Activated naive CD4-positive, alpha-beta T cell treated with anti-CD3 and anti-CD28 coated beads, Interleukin-2, amount 50 U/mL, for 24 hours (primary cell): ENCODE data around the gene NF1.
"Not testable (repeated sequence)": the region's sequence is repeated elsewhere in the genome, so short reads cannot be mapped to it uniquely, and the experiment has no call there.

Source experiments
- H3K27ac Mint-ChIP-seq: one replicate; pipeline ENCODE4 v1.8.0; 2021; ENCODE audit warnings: mild to moderate bottlenecking, mixed read lengths
- H3K27me3 Mint-ChIP-seq: one replicate; pipeline ENCODE4 v1.8.0; 2021; ENCODE audit warnings: mixed read lengths
- H3K36me3 Mint-ChIP-seq: one replicate; pipeline ENCODE4 v1.8.0; 2021; ENCODE audit warnings: mixed read lengths
- H3K4me1 Mint-ChIP-seq: one replicate; pipeline ENCODE4 v1.8.0; 2021; ENCODE audit warnings: mixed read lengths
- H3K4me3 Mint-ChIP-seq: one replicate; pipeline ENCODE4 v1.8.0; 2021; ENCODE audit warnings: mild to moderate bottlenecking, mixed read lengths
- H3K9me3 Mint-ChIP-seq: one replicate; pipeline ENCODE4 v1.8.0; 2021; ENCODE audit warnings: mixed read lengths

The NF1 gene

DNA sequence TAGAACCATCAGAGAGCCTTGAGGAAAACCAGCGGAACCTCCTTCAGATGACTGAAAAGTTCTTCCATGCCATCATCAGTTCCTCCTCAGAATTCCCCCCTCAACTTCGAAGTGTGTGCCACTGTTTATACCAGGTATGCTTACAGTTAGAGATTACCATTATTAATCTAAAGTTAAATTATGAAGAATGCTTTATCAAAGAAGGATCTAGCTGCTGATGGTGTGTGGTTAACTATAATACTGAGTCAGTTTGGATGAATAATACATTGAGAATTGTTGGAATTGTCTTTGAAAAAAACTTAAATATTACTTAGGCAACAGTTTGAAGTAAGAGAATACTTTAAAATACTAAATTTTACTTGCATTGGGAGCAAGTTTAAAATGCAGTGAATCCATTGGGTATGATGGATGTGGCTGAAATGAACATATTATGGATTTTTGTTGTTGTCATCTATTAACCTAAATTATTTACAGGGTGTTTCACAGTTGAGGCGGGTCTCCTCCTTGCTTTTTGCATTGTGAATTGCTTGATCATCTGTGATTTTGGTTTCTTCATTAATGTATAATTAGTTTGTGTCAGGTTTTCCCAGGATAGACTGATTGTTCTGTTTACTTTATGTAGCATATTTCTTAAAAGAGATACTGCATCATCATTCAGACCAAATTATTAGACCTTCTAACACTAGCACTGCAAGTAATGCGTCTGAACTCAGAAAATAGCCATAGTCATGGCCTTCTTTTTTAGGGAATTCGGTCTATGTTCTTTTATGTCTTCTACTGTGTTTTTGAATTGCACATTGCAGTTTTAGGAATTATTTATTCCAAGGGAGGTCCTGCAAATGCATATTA, 154.4 kb downstream of the NF1 start:
- Mint-ChIP-seq H3K4me1 (peaks cover 4% of the 10 kb centered on the region), H3K9me3 (no peaks in the 10 kb centered on the region), H3K36me3 (peaks cover 10% of the 10 kb centered on the region), H3K27me3 (no peaks in the 10 kb centered on the region), H3K4me3 (no peak overlapping the region), H3K27ac (no peak overlapping the region)

- H3K36me3 Mint-ChIP-seq, result peaks cover 9% of the 10 kb centered on the region
- no peak overlapping the region for H3K27ac Mint-ChIP-seq
- H3K4me3 Mint-ChIP-seq, result no peak overlapping the region
- no peaks in the 10 kb centered on the region for H3K9me3 Mint-ChIP-seq
- peaks cover 4% of the 10 kb centered on the region for H3K4me1 Mint-ChIP-seq
- H3K27me3 Mint-ChIP-seq, result no peaks in the 10 kb centered on the region
These were observed 155.0 kb downstream of the NF1 start for GRCh38 chr17:31249835-31250141.

- no peaks in the 10 kb centered on the region for H3K27me3 Mint-ChIP-seq
- peaks cover 9% of the 10 kb centered on the region for H3K36me3 Mint-ChIP-seq
- H3K4me3 Mint-ChIP-seq, result no peak overlapping the region
- H3K27ac Mint-ChIP-seq, result peak overlapping the region; percentile 1
- H3K9me3 Mint-ChIP-seq, result no peaks in the 10 kb centered on the region
- peaks cover 4% of the 10 kb centered on the region for H3K4me1 Mint-ChIP-seq
These were observed 155.5 kb downstream of the NF1 start for GRCh38 chr17:31250229-31250628.

GRCh38 chr17:31251105-31251969, 156.6 kb downstream of the NF1 start:
- Mint-ChIP-seq H3K4me3 (no peak overlapping the region), H3K27ac (no peak overlapping the region), H3K27me3 (no peaks in the 10 kb centered on the region), H3K9me3 (no peaks in the 10 kb centered on the region), H3K36me3 (peaks cover 9% of the 10 kb centered on the region), H3K4me1 (peaks cover 4% of the 10 kb centered on the region)

DNA sequence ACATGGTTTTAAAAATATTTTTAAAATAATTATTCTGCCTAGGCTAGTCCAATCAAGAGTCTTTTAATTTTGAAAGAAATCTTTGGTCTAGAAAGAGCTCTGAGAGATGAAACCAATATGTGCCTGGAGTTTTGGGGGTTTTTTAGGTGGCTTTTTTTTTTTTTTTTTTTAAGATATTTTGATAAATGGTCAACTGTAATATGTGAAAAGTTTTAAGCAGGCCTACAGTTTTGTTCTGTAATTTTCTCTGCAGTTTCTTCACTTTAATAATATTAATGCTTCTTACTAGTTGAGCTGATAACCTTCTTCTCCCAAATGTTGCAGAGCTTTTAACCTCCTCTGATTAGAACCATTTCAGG, 157.2 kb downstream of the NF1 start:
- Mint-ChIP-seq H3K36me3 (peaks cover 9% of the 10 kb centered on the region), H3K27me3 (no peaks in the 10 kb centered on the region), H3K4me3 (no peak overlapping the region), H3K9me3 (no peaks in the 10 kb centered on the region), H3K27ac (no peak overlapping the region), H3K4me1 (peaks cover 4% of the 10 kb centered on the region)

DNA sequence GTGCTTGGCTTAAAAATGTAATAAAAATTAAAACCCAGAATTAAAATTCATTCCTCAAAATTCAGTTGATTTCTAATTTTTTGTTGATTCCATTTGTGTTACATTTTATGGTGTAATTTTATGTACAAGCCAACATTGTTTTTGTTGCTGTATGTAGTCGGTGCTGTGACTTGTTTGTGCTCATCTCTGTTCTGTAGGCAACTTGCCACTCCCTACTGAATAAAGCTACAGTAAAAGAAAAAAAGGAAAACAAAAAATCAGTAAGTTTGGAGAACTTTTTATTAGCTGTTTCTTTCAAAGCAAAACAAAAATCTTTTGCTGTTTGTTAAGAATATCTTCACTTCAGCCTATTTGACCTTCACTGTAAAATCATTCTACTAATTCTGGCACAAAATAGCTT, 158.0 kb downstream of the NF1 start:
- H3K27ac Mint-ChIP-seq, result no peak overlapping the region
- no peaks in the 10 kb centered on the region for H3K27me3 Mint-ChIP-seq
- no peak overlapping the region for H3K4me3 Mint-ChIP-seq
- H3K36me3 Mint-ChIP-seq, result peaks cover 9% of the 10 kb centered on the region
- no peaks in the 10 kb centered on the region for H3K9me3 Mint-ChIP-seq
- H3K4me1 Mint-ChIP-seq, result peaks cover 4% of the 10 kb centered on the region

- Mint-ChIP-seq H3K4me3 (no peak overlapping the region), H3K27me3 (no peaks in the 10 kb centered on the region), H3K4me1 (peaks cover 4% of the 10 kb centered on the region), H3K27ac (no peak overlapping the region), H3K36me3 (peaks cover 3% of the 10 kb centered on the region), H3K9me3 (no peaks in the 10 kb centered on the region)
These were observed 159.9 kb downstream of the NF1 start for GRCh38 chr17:31254654-31255053.

DNA sequence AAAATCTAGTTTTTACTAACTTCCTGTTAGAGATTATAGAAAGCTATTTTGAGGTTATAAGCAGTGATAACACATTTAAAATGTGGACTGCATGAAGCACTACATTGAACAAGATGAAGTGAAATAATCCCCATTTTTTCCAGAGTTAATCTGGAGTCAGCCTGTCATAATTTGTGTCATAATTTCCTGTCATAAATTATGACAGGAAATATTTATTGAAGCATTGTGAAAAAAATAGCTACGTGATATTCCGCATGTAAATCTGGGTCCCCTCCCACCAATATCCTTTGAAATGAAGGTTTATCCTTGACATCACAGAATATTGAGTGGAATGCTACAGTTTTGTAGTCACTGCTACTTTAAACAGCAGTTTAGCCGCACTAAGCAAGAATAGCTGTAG, 162.2 kb downstream of the NF1 start:
- Mint-ChIP-seq H3K4me3 (no peak overlapping the region), H3K27ac (no peak overlapping the region), H3K9me3 (no peaks in the 10 kb centered on the region), H3K4me1 (no peaks in the 10 kb centered on the region), H3K36me3 (peaks cover 6% of the 10 kb centered on the region), H3K27me3 (no peaks in the 10 kb centered on the region)

GRCh38 chr17:31260151-31260550, 165.4 kb downstream of the NF1 start:
- H3K27ac Mint-ChIP-seq, result no peak overlapping the region
- no peaks in the 10 kb centered on the region for H3K4me1 Mint-ChIP-seq
- no peaks in the 10 kb centered on the region for H3K9me3 Mint-ChIP-seq
- no peaks in the 10 kb centered on the region for H3K27me3 Mint-ChIP-seq
- H3K4me3 Mint-ChIP-seq, result no peak overlapping the region
- H3K36me3 Mint-ChIP-seq, result peaks cover 6% of the 10 kb centered on the region

- Mint-ChIP-seq H3K4me3 (no peak overlapping the region), H3K36me3 (peaks cover 6% of the 10 kb centered on the region), H3K9me3 (no peaks in the 10 kb centered on the region), H3K27ac (no peak overlapping the region), H3K4me1 (no peaks in the 10 kb centered on the region), H3K27me3 (no peaks in the 10 kb centered on the region)
These were observed 166.8 kb downstream of the NF1 start for GRCh38 chr17:31261601-31262000.

DNA sequence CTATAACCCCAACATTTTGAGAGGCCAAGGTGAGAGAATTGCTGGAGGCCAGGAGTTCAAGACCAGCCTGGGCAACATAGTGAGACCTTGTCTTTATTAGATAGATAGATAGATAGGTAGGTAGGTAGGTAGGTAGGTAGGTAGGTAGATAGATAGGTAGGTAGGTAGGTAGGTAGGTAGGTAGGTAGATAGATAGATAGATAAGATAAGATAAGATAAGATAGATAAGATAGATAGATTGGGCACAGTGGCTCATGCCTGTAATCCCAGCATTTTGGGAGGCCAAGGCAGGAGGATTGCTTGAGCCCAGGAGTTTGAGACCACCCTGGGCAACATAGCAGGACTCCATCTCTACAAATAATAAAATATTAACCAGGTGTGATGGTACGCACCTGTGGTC, 168.1 kb downstream of the NF1 start:
- not testable (repeated sequence) for H3K27ac Mint-ChIP-seq, H3K9me3 Mint-ChIP-seq, H3K36me3 Mint-ChIP-seq, H3K4me1 Mint-ChIP-seq, H3K4me3 Mint-ChIP-seq, H3K27me3 Mint-ChIP-seq

GRCh38 chr17:31266042-31266441, 171.3 kb downstream of the NF1 start:
- no peaks in the 10 kb centered on the region for H3K9me3 Mint-ChIP-seq
- H3K4me1 Mint-ChIP-seq, result no peaks in the 10 kb centered on the region
- H3K27me3 Mint-ChIP-seq, result no peaks in the 10 kb centered on the region
- H3K4me3 Mint-ChIP-seq, result no peak overlapping the region
- no peak overlapping the region for H3K27ac Mint-ChIP-seq
- peaks cover 6% of the 10 kb centered on the region for H3K36me3 Mint-ChIP-seq

DNA sequence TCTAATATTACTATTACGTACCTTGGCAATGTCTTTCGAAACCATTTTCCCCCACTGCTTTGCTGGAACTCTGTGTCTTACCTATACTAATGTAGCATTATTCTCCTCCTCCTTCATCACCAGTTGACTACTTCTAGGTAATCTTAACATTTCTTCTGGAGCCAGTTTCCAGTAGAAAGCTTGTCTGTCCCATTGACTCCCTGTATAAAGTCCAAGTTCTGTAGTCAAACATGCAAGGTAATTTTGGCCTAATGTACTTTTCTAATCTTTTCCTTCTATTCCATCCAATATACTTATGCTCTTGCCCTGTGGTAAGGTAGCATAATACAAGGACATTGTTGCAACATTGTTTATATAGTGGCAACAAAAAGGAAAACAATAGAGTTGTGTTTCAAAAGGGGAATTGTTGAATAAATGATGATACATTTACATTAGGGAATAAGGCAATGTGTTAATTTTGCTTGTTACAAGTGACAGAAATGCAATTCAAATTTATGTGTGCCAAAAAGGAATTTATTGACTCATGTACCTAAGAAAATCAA, 174.3 kb downstream of the NF1 start:
- H3K4me1 Mint-ChIP-seq, result no peaks in the 10 kb centered on the region
- no peaks in the 10 kb centered on the region for H3K27me3 Mint-ChIP-seq
- H3K36me3 Mint-ChIP-seq, result peaks cover 8% of the 10 kb centered on the region
- H3K9me3 Mint-ChIP-seq, result no peaks in the 10 kb centered on the region
- no peak overlapping the region for H3K4me3 Mint-ChIP-seq
- peak overlapping the region; percentile 24 for H3K27ac Mint-ChIP-seq

- Mint-ChIP-seq H3K27ac (no peak overlapping the region), H3K27me3 (no peaks in the 10 kb centered on the region), H3K9me3 (no peaks in the 10 kb centered on the region), H3K4me3 (no peak overlapping the region), H3K4me1 (no peaks in the 10 kb centered on the region), H3K36me3 (peaks cover 9% of the 10 kb centered on the region)
These were observed 174.8 kb downstream of the NF1 start for GRCh38 chr17:31269578-31269983.

DNA sequence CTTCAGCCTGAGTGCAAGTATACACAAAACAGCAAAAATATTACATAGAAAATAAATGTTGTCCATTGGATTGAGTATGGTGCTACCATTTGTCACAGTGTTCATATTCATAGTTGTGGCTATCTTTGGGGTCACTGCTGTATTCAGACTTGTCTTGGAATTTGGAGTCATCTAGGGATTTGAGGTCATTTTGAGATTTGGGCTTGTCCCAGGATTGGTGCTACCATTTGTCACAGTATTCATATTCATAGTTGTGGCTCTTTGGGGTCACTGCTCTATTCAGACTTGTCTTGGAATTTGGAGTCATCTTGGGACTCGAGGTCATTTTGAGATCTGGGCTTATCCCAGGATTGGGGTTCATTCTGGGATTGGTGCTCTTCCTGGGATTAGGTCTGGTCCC, 177.5 kb downstream of the NF1 start:
- no peak overlapping the region for H3K4me3 Mint-ChIP-seq
- H3K27ac Mint-ChIP-seq, result no peak overlapping the region
- no peaks in the 10 kb centered on the region for H3K9me3 Mint-ChIP-seq
- no peaks in the 10 kb centered on the region for H3K27me3 Mint-ChIP-seq
- peaks cover 17% of the 10 kb centered on the region for H3K36me3 Mint-ChIP-seq
- H3K4me1 Mint-ChIP-seq, result no peaks in the 10 kb centered on the region

GRCh38 chr17:31272803-31273202, 178.0 kb downstream of the NF1 start:
- Mint-ChIP-seq H3K27ac (no peak overlapping the region), H3K36me3 (peaks cover 17% of the 10 kb centered on the region), H3K9me3 (no peaks in the 10 kb centered on the region), H3K27me3 (no peaks in the 10 kb centered on the region), H3K4me3 (no peak overlapping the region), H3K4me1 (no peaks in the 10 kb centered on the region)
